Measurements from ENCODE around the gene MBOAT7. TPM values are rescaled to one million over a fixed set of nuclear protein-coding genes. Genes with fewer than 3 reads are reported as not detected.
"Not testable (repeated sequence)": the region's sequence is repeated elsewhere in the genome, so short reads cannot be mapped to it uniquely, and the experiment has no call there.

Gene MBOAT7
- total and polyA plus RNA-seq, 2 of the 4 experiments (the other 2 are of a cell fraction) = 11.3 to 121 TPM

- H3K9me1 ChIP-seq (ENCODE audit: insufficient read depth, low read length); H2AFZ ChIP-seq (replicated peaks; ENCODE audit: low read length, poor library complexity); H2BK120ac ChIP-seq (ENCODE audit: low read depth, low read length); H4K5ac ChIP-seq (ENCODE audit: low read depth, low read length); H3K4ac ChIP-seq (ENCODE audit: low read depth, low read length); H4K8ac ChIP-seq (ENCODE audit: low read depth in 2 of 2, low read length in 2 of 2); H3K4me3 ChIP-seq (ENCODE audit: insufficient read depth, low read depth, low read length); CTCF ChIA-PET; BruUV-seq (replicated peaks); H4K91ac ChIP-seq (ENCODE audit: insufficient read depth, low read depth, low read length); H3K27ac ChIP-seq (ENCODE audit: insufficient read depth, low read length); H2AK5ac ChIP-seq (ENCODE audit: low read depth, low read length); H3K9ac ChIP-seq (ENCODE audit: low read depth, low read length); intact Hi-C loops (cut with micrococcal nuclease); H3K14ac ChIP-seq (replicated peaks; ENCODE audit: low read depth, low read length); ATAC-seq (ENCODE audit: low read depth); H2BK15ac ChIP-seq (ENCODE audit: low read depth, low read length); H3K4me2 ChIP-seq (ENCODE audit: low read depth, low read length); H2AK9ac ChIP-seq (replicated peaks; ENCODE audit: low read depth, low read length, poor library complexity); DNase-seq; H3K4me1 ChIP-seq (ENCODE audit: control insufficient read depth, insufficient read depth, low read length); H3K56ac ChIP-seq (ENCODE audit: extremely low read depth, insufficient read depth, low read length); H3K18ac ChIP-seq (ENCODE audit: low read depth, low read length); H2BK5ac ChIP-seq (ENCODE audit: low read depth, low read length, poor library complexity, severe bottlenecking); in situ Hi-C loops (cut with MboI; ENCODE audit: low sequenced_read_pairs); H2BK20ac ChIP-seq (ENCODE audit: low read depth, low read length); H3K23ac ChIP-seq (ENCODE audit: low read depth, low read length); H3K36me3 ChIP-seq (ENCODE audit: control insufficient read depth, insufficient read depth, low read length); H3K27me3 ChIP-seq (ENCODE audit: control insufficient read depth, insufficient read depth, low read length); POLR2A ChIA-PET (ENCODE audit: unreplicated experiment); dilution Hi-C loops (cut with HindIII; ENCODE audit: low sequenced_read_pairs, unreplicated experiment); H3K9me3 ChIP-seq (ENCODE audit: control insufficient read depth, insufficient read depth, low read length): not testable (repeated sequence)
- Histone ChIP-seq H3K79me1 (ENCODE audit: low read depth in 1 of 2, low read length in 2 of 2) (peaks cover 16 to 25% of the 10 kb centered on the region in 2 experiments), H4K20me1 (ENCODE audit: insufficient read depth, low read length) (peaks cover 16% of the 10 kb centered on the region)
- WGBS, 2 experiments (ENCODE audit: extremely low coverage in 2 of 2, insufficient read length in 1 of 2) = 100% methylated on average over 3 of the region's 12 CpGs; no CpG with 5 or more reads in 1 of the 2 experiments
Measured at GRCh38 chr19:54194463-54194862, 5.1 kb upstream of the MBOAT7 start.

Data from IMR-90 (cell line).